IPS-NIHi11 (cell line): Measurements from ENCODE around the gene SLC9A9.

ENCODE experiments used
- DNase-seq: peaks from one replicate; pipeline ENCODE4 v3.0.0; 2012; ENCODE audit warnings: mixed read lengths, low spot score

The SLC9A9 gene

GRCh38 chr3:143358155-143358792, 490.0 kb downstream of the SLC9A9 start:
- DNase-seq, result no peak

- DNase-seq, result no peak
These were observed 490.6 kb downstream of the SLC9A9 start for GRCh38 chr3:143357700-143358099.

GRCh38 chr3:143356839-143357238, 491.4 kb downstream of the SLC9A9 start:
- no peak for DNase-seq

GRCh38 chr3:143354342-143354741, 493.9 kb downstream of the SLC9A9 start:
- no peak for DNase-seq

GRCh38 chr3:143352850-143353550, 495.3 kb downstream of the SLC9A9 start:
- no peak for DNase-seq

GRCh38 chr3:143351895-143352608, 496.2 kb downstream of the SLC9A9 start:
- no peak for DNase-seq

- no peak for DNase-seq
These were observed 496.9 kb downstream of the SLC9A9 start for GRCh38 chr3:143351354-143351753.

GRCh38 chr3:143349455-143349854, 498.8 kb downstream of the SLC9A9 start:
- no peak for DNase-seq

- DNase-seq, result peak; percentile 27
These were observed 499.6 kb downstream of the SLC9A9 start for GRCh38 chr3:143348486-143349327.

GRCh38 chr3:143344516-143345165, 503.6 kb downstream of the SLC9A9 start:
- no peak for DNase-seq

- DNase-seq, result no peak
These were observed 504.3 kb downstream of the SLC9A9 start for GRCh38 chr3:143343944-143344343.

- no peak for DNase-seq
These were observed 505.2 kb downstream of the SLC9A9 start for GRCh38 chr3:143343031-143343430.

GRCh38 chr3:143339451-143339850, 508.8 kb downstream of the SLC9A9 start:
- DNase-seq, result no peak

- no peak for DNase-seq
These were observed 510.9 kb downstream of the SLC9A9 start for GRCh38 chr3:143337387-143337786.

- DNase-seq, result no peak
These were observed 514.0 kb downstream of the SLC9A9 start for GRCh38 chr3:143334231-143334630.

- DNase-seq, result no peak
These were observed 514.9 kb downstream of the SLC9A9 start for GRCh38 chr3:143333367-143333766.

- no peak for DNase-seq
These were observed 516.2 kb downstream of the SLC9A9 start for GRCh38 chr3:143332026-143332425.

GRCh38 chr3:143331350-143331749, 516.9 kb downstream of the SLC9A9 start:
- DNase-seq, result no peak

- no peak for DNase-seq
These were observed 517.9 kb downstream of the SLC9A9 start for GRCh38 chr3:143330296-143330868.

GRCh38 chr3:143329567-143330211, 518.6 kb downstream of the SLC9A9 start:
- no peak for DNase-seq

- no peak for DNase-seq
These were observed 519.8 kb downstream of the SLC9A9 start for GRCh38 chr3:143328451-143328850.
